ENCODE data around the gene SLC6A11.

- TF ChIP-seq EZH2 (IDR thresholded peaks at IDR 0.05; ENCODE audit: borderline replicate concordance, insufficient read depth, low read depth, low read length, poor library complexity, severe bottlenecking) (no peak), CTCF (IDR thresholded peaks at IDR 0.05) (no peak)
Measured at GRCh38 chr3:10788451-10788850, 27.6 kb upstream of the SLC6A11 start.

Measured in B cell (primary cell).